ENCODE data around the gene EFCAB3.

GRCh38 chr17:62336527-62336926 is 43.8 kb upstream of the EFCAB3 start:
- TF ChIP-seq, protein P1, sequence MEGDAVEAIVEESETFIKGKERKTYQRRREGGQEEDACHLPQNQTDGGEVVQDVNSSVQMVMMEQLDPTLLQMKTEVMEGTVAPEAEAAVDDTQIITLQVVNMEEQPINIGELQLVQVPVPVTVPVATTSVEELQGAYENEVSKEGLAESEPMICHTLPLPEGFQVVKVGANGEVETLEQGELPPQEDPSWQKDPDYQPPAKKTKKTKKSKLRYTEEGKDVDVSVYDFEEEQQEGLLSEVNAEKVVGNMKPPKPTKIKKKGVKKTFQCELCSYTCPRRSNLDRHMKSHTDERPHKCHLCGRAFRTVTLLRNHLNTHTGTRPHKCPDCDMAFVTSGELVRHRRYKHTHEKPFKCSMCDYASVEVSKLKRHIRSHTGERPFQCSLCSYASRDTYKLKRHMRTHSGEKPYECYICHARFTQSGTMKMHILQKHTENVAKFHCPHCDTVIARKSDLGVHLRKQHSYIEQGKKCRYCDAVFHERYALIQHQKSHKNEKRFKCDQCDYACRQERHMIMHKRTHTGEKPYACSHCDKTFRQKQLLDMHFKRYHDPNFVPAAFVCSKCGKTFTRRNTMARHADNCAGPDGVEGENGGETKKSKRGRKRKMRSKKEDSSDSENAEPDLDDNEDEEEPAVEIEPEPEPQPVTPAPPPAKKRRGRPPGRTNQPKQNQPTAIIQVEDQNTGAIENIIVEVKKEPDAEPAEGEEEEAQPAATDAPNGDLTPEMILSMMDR (IDR thresholded peaks at IDR 0.05) = no peak
- no peak for TF ChIP-seq ZFX (IDR thresholded peaks at IDR 0.05; ENCODE audit: borderline replicate concordance)
